Measurements from ENCODE around the gene GRK7. TPM values are rescaled to one million over a fixed set of nuclear protein-coding genes. Genes with fewer than 3 reads are reported as not detected.
"Not testable (repeated sequence)": the region's sequence is repeated elsewhere in the genome, so short reads cannot be mapped to it uniquely, and the experiment has no call there.

Gene GRK7
- total and polyA plus RNA-seq, 2 donors from 2014 or later: not detected

DNA sequence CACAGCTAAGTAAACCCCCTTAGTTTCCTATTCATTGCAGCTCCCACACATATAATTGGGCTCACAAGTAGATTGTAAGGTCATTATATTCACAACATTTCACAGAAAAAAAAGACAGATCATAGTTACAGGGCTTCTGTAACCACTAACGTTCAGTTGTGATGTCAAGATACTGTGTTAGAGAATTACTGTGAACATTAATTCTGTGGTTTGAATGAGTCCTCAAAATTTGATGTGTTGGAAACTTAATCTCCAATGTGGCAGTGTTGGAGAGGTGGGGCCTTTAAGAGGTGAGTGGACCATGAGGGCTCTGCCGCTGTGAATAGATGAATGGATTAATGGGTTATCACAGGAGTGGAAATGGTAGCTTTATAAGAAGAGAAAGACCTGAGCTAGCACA, 21.3 kb downstream of the GRK7 start:
- no peak overlapping the region for H3K4me3 ChIP-seq (ENCODE audit: low read length in 3 of 3)
- FAIRE-seq: no peak
- intact Hi-C loops (cut with DNase I): no loop called here

DNA sequence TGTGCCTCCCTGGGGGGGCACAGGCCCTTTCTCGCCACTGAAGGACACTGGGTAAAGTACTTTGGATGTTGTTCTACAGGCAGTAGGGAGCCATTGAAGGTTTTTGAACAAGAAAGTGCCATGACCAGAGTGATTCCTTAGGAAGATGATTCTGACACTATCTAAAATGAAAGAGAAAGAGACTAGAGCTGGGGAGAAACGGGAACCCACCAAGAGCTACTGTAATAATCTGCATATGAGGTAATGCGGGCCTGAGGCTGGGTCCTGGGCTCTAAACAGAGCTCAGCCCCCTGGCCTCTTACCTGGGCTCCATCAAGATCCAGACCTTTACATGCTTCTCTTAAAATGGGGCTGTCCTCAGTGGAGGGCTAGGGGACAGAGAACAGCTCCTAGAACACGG, 24.9 kb downstream of the GRK7 start:
- no peak for DNase-seq
- no peaks in the 10 kb centered on the region for H3K36me3 ChIP-seq (ENCODE audit: control insufficient read depth in 2 of 3, insufficient read depth in 3 of 3, low read length in 3 of 3)
- no peak overlapping the region for H3K4me3 ChIP-seq (ENCODE audit: low read length in 3 of 3)
- no peaks in the 10 kb centered on the region for H3K4me1 ChIP-seq (ENCODE audit: control insufficient read depth in 2 of 3, insufficient read depth in 2 of 3, low read depth in 1 of 3, low read length in 3 of 3)
- H3K9ac ChIP-seq (ENCODE audit: low read length in 3 of 3): no peak overlapping the region
- no peaks in the 10 kb centered on the region for H3K9me3 ChIP-seq (ENCODE audit: control insufficient read depth in 2 of 3, insufficient read depth in 1 of 3, low read length in 3 of 3)
- no peaks in the 10 kb centered on the region for H3K27me3 ChIP-seq (ENCODE audit: control insufficient read depth, insufficient read depth, low read length)
- intact Hi-C loops (cut with DNase I): no loop called here
- H3K27ac ChIP-seq (ENCODE audit: low read depth in 2 of 2, low read length in 2 of 2): no peak overlapping the region
- TF ChIP-seq, protein P1, sequence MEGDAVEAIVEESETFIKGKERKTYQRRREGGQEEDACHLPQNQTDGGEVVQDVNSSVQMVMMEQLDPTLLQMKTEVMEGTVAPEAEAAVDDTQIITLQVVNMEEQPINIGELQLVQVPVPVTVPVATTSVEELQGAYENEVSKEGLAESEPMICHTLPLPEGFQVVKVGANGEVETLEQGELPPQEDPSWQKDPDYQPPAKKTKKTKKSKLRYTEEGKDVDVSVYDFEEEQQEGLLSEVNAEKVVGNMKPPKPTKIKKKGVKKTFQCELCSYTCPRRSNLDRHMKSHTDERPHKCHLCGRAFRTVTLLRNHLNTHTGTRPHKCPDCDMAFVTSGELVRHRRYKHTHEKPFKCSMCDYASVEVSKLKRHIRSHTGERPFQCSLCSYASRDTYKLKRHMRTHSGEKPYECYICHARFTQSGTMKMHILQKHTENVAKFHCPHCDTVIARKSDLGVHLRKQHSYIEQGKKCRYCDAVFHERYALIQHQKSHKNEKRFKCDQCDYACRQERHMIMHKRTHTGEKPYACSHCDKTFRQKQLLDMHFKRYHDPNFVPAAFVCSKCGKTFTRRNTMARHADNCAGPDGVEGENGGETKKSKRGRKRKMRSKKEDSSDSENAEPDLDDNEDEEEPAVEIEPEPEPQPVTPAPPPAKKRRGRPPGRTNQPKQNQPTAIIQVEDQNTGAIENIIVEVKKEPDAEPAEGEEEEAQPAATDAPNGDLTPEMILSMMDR (IDR thresholded peaks at IDR 0.05; ENCODE audit: borderline replicate concordance, extremely low read depth, insufficient read depth): no peak
- FAIRE-seq: no peak

More for the DNA sequence above, 21.3 kb downstream of the GRK7 start:
- Histone ChIP-seq H3K27ac (ENCODE audit: low read depth in 2 of 2, low read length in 2 of 2) (no peak overlapping the region), H3K36me3 (ENCODE audit: control insufficient read depth in 2 of 3, insufficient read depth in 3 of 3, low read length in 3 of 3) (no peaks in the 10 kb centered on the region), H3K4me1 (ENCODE audit: control insufficient read depth in 2 of 3, insufficient read depth in 2 of 3, low read depth in 1 of 3, low read length in 3 of 3) (no peaks in the 10 kb centered on the region), H3K27me3 (ENCODE audit: control insufficient read depth, insufficient read depth, low read length) (no peaks in the 10 kb centered on the region), H3K9ac (ENCODE audit: low read length in 3 of 3) (no peak overlapping the region), H3K9me3 (ENCODE audit: control insufficient read depth in 2 of 3, insufficient read depth in 1 of 3, low read length in 3 of 3) (no peaks in the 10 kb centered on the region)
- TF ChIP-seq, protein P1 (IDR thresholded peaks at IDR 0.05; ENCODE audit: borderline replicate concordance, extremely low read depth, insufficient read depth): no peak
- no peak for DNase-seq

DNA sequence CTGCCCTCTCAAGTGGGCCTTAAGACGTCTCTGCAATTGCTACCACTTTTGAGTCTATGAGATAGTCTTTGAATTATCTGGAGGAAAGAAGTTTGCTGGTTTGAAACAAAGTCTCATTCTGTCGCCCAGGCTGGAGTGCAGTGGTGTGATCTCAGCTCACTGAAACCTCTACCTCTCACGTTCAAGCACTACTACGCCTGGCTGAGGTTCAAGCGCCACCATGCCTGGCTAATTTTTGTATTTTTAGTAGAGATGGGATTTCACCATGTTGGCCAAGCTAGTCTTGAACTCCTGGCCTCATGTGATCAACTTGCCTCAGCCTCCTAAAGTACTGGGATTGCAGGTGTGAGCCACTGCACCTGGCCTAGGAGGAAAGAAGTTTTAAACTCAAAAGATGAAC, 25.5 kb downstream of the GRK7 start:
- H3K4me3 ChIP-seq (ENCODE audit: low read length in 3 of 3); intact Hi-C loops (cut with DNase I); H3K27ac ChIP-seq (ENCODE audit: low read depth in 2 of 2, low read length in 2 of 2); H3K4me1 ChIP-seq (ENCODE audit: control insufficient read depth in 2 of 3, insufficient read depth in 2 of 3, low read depth in 1 of 3, low read length in 3 of 3); H3K36me3 ChIP-seq (ENCODE audit: control insufficient read depth in 2 of 3, insufficient read depth in 3 of 3, low read length in 3 of 3); H3K9me3 ChIP-seq (ENCODE audit: control insufficient read depth in 2 of 3, insufficient read depth in 1 of 3, low read length in 3 of 3); H3K9ac ChIP-seq (ENCODE audit: low read length in 3 of 3); DNase-seq; FAIRE-seq; H3K27me3 ChIP-seq (ENCODE audit: control insufficient read depth, insufficient read depth, low read length): not testable (repeated sequence)

DNA sequence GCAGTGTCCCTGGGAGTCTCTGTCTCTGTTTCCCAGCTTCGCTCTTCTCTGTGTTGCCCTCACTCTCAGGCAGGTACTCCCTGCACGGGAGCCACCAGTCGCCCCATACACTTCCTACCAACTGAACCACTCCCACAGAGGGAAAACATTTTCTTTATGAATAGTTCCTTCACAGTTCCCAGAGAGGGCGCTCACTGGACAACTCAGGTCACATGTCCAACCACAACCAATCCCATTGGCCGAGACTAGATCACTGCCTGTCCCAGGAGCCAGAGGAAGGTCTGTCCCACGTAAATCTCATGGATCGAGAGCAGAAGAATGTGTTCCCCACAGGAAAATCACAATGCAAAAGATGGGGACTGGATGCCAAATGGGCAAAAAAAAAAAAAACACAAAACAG, 26.1 kb downstream of the GRK7 start:
- Histone ChIP-seq H3K27ac (ENCODE audit: low read depth in 2 of 2, low read length in 2 of 2) (no peak overlapping the region), H3K9ac (ENCODE audit: low read length in 3 of 3) (no peak overlapping the region), H3K4me1 (ENCODE audit: control insufficient read depth in 2 of 3, insufficient read depth in 2 of 3, low read depth in 1 of 3, low read length in 3 of 3) (no peaks in the 10 kb centered on the region), H3K9me3 (ENCODE audit: control insufficient read depth in 2 of 3, insufficient read depth in 1 of 3, low read length in 3 of 3) (no peaks in the 10 kb centered on the region), H3K27me3 (ENCODE audit: control insufficient read depth, insufficient read depth, low read length) (no peaks in the 10 kb centered on the region), H3K36me3 (ENCODE audit: control insufficient read depth in 2 of 3, insufficient read depth in 3 of 3, low read length in 3 of 3) (no peaks in the 10 kb centered on the region), H3K4me3 (ENCODE audit: low read length in 3 of 3) (no peak overlapping the region)
- no peak for FAIRE-seq
- intact Hi-C loops (cut with DNase I): no loop called here
- TF ChIP-seq, protein P1 (IDR thresholded peaks at IDR 0.05; ENCODE audit: borderline replicate concordance, extremely low read depth, insufficient read depth): no peak
- DNase-seq: no peak
